ENCODE data around the gene ADK. TPM values are rescaled to one million over a fixed set of nuclear protein-coding genes. Genes with fewer than 3 reads are reported as not detected.
A peak's percentile ranks its signal among the peaks of the same experiment; 100 is the strongest.

The ADK gene
- total RNA-seq, 1 donor from 2014 or later = 46.1 TPM

GRCh38 chr10:74582566-74582965 is 431.5 kb downstream of the ADK start:
- ChIA-PET POLR2A (interaction anchor here (0.6 kb wide), 1 partner anchor 296 kb away, joined by 4 read pairs; no protein-coding TSS in a partner anchor), CTCF (no interaction called here)
- DNase-seq (no peak), ATAC-seq (ENCODE audit: low read depth) (no peak)
- Mint-ChIP-seq H3K27ac (no peak overlapping the region), H3K4me3 (no peak overlapping the region), H3K4me1 (peaks cover 38% of the 10 kb centered on the region), H3K36me3 (ENCODE audit: low read depth) (peaks cover 16% of the 10 kb centered on the region), H3K9me3 (peaks cover 5% of the 10 kb centered on the region), H3K27me3 (no peaks in the 10 kb centered on the region)
- intact Hi-C loops (cut with micrococcal nuclease) = no loop called here
- TF ChIP-seq CTCF (IDR thresholded peaks at IDR 0.05) = no peak

GRCh38 chr10:74585231-74586087 is 434.4 kb downstream of the ADK start:
- DNase-seq (no peak), ATAC-seq (ENCODE audit: low read depth) (peak; percentile 66)
- Mint-ChIP-seq H3K27ac (peak overlapping the region; percentile 77), H3K36me3 (ENCODE audit: low read depth) (peaks cover 12% of the 10 kb centered on the region), H3K4me3 (peak overlapping the region; percentile 76), H3K9me3 (peaks cover 4% of the 10 kb centered on the region), H3K4me1 (peaks cover 61% of the 10 kb centered on the region), H3K27me3 (no peaks in the 10 kb centered on the region)
- CTCF ChIA-PET = no interaction called here
- TF ChIP-seq CTCF (IDR thresholded peaks at IDR 0.05) = no peak
- POLR2A ChIA-PET = interaction anchor here (0.6 kb wide), 2 partner anchors 93 to 97 kb away, joined by 7 to 8 read pairs; no protein-coding TSS in a partner anchor
- intact Hi-C loops (cut with micrococcal nuclease) = no loop called here

GRCh38 chr10:74586088-74586585 is 435.1 kb downstream of the ADK start:
- peak overlapping the region; percentile 76 for H3K4me3 Mint-ChIP-seq
- intact Hi-C loops (cut with micrococcal nuclease) = no loop called here
- ATAC-seq (ENCODE audit: low read depth) (no peak), DNase-seq (no peak)
- peaks cover 61% of the 10 kb centered on the region for H3K4me1 Mint-ChIP-seq
- TF ChIP-seq CTCF (IDR thresholded peaks at IDR 0.05) = no peak
- CTCF ChIA-PET = no interaction called here
- peaks cover 12% of the 10 kb centered on the region for H3K36me3 Mint-ChIP-seq (ENCODE audit: low read depth)
- H3K27ac Mint-ChIP-seq = peak overlapping the region; percentile 77
- no peaks in the 10 kb centered on the region for H3K9me3 Mint-ChIP-seq
- POLR2A ChIA-PET = interaction anchor here (0.6 kb wide), 1 partner anchor 96 kb away, joined by 7 read pairs; no protein-coding TSS in a partner anchor
- H3K27me3 Mint-ChIP-seq = no peaks in the 10 kb centered on the region

GRCh38 chr10:74587109-74587854 is 436.3 kb downstream of the ADK start:
- no peak for TF ChIP-seq CTCF (IDR thresholded peaks at IDR 0.05)
- ATAC-seq (ENCODE audit: low read depth) = no peak
- Mint-ChIP-seq H3K4me1 (peaks cover 61% of the 10 kb centered on the region), H3K9me3 (no peaks in the 10 kb centered on the region), H3K4me3 (no peak overlapping the region), H3K27me3 (no peaks in the 10 kb centered on the region), H3K27ac (peak overlapping the region; percentile 26), H3K36me3 (ENCODE audit: low read depth) (peaks cover 17% of the 10 kb centered on the region)
- DNase-seq = no peak
- POLR2A ChIA-PET = interaction anchor here (0.5 kb wide), 1 partner anchor 124 kb away, joined by 4 read pairs; no protein-coding TSS in a partner anchor
- intact Hi-C loops (cut with micrococcal nuclease) = no loop called here
- CTCF ChIA-PET = no interaction called here

All from activated B cell treated with CpG ODN at 0.5 μM for 24 hours (primary cell).